ES-I3 (cell line): Measurements from ENCODE around the gene ARMCX5.

Experiments
- H3K36me3 ChIP-seq: 2 replicates; pipeline ENCODE4 v1.6.1; 2013; ENCODE audit warnings: mild to moderate bottlenecking, low read length, control low read depth, moderate library complexity; ENCODE audit not compliant: insufficient read depth
- H3K4me1 ChIP-seq: 2 replicates; pipeline ENCODE4 v1.6.1; 2013; ENCODE audit warnings: mild to moderate bottlenecking, control low read depth, low read length; ENCODE audit not compliant: insufficient read depth
- H3K9ac ChIP-seq: 2 replicates; pipeline ENCODE4 v1.6.1; 2013; ENCODE audit warnings: low read depth, mild to moderate bottlenecking, low read length, moderate library complexity
- H3K9me3 ChIP-seq: 2 replicates; pipeline ENCODE4 v1.6.1; 2013; ENCODE audit warnings: mild to moderate bottlenecking, low read length, moderate library complexity; ENCODE audit not compliant: control insufficient read depth, insufficient read depth

The ARMCX5 gene

GRCh38 chrX:102599084-102599950 is at the start of gene ARMCX5:
Gene ARMCX5, plus strand, starts transcription at chrX:102599515. Its CDS starts 2,627 bp downstream, at chrX:102602142.
- no peaks in the 10 kb centered on the region for H3K4me1 ChIP-seq

GRCh38 chrX:102558607-102559006 is 40.7 kb upstream of the ARMCX5 start:
- H3K9ac ChIP-seq, result no peak overlapping the region
- H3K36me3 ChIP-seq, result no peaks in the 10 kb centered on the region
- no peaks in the 10 kb centered on the region for H3K4me1 ChIP-seq
- H3K9me3 ChIP-seq, result no peaks in the 10 kb centered on the region

More at GRCh38 chrX:102599084-102599950, at the start of gene ARMCX5:
- peak within 1 kb of the TSS; percentile 79 for H3K9ac ChIP-seq
- no peaks in the 10 kb centered on the region for H3K9me3 ChIP-seq
- no peaks in the 10 kb centered on the region for H3K36me3 ChIP-seq

GRCh38 chrX:102560423-102561068 is 38.8 kb upstream of the ARMCX5 start:
- no peak overlapping the region for H3K9ac ChIP-seq
- no peaks in the 10 kb centered on the region for H3K36me3 ChIP-seq
- H3K4me1 ChIP-seq, result no peaks in the 10 kb centered on the region
- H3K9me3 ChIP-seq, result no peaks in the 10 kb centered on the region

- Histone ChIP-seq H3K36me3 (no peaks in the 10 kb centered on the region), H3K4me1 (no peaks in the 10 kb centered on the region), H3K9me3 (no peaks in the 10 kb centered on the region), H3K9ac (no peak overlapping the region)
Measured at GRCh38 chrX:102580891-102581290, 18.4 kb upstream of the ARMCX5 start.

GRCh38 chrX:102593367-102593766 is 5.9 kb upstream of the ARMCX5 start:
- Histone ChIP-seq H3K9me3 (no peaks in the 10 kb centered on the region), H3K4me1 (no peaks in the 10 kb centered on the region), H3K36me3 (no peaks in the 10 kb centered on the region), H3K9ac (no peak overlapping the region)

GRCh38 chrX:102599951-102600579 is 750 bp downstream of the ARMCX5 start:
- H3K9ac ChIP-seq, result peak overlapping the region; percentile 79
- H3K9me3 ChIP-seq, result no peaks in the 10 kb centered on the region
- H3K36me3 ChIP-seq, result no peaks in the 10 kb centered on the region
- no peaks in the 10 kb centered on the region for H3K4me1 ChIP-seq

GRCh38 chrX:102604327-102604726 is 5.0 kb downstream of the ARMCX5 start:
- Histone ChIP-seq H3K4me1 (no peaks in the 10 kb centered on the region), H3K36me3 (no peaks in the 10 kb centered on the region), H3K9ac (no peak overlapping the region), H3K9me3 (no peaks in the 10 kb centered on the region)

- no peak overlapping the region for H3K9ac ChIP-seq
- H3K9me3 ChIP-seq, result no peaks in the 10 kb centered on the region
- H3K36me3 ChIP-seq, result no peaks in the 10 kb centered on the region
- no peaks in the 10 kb centered on the region for H3K4me1 ChIP-seq
Measured at GRCh38 chrX:102606115-102606514, 6.8 kb downstream of the ARMCX5 start.

GRCh38 chrX:102610905-102611304 is 11.6 kb downstream of the ARMCX5 start:
- no peaks in the 10 kb centered on the region for H3K9me3 ChIP-seq
- H3K36me3 ChIP-seq, result no peaks in the 10 kb centered on the region
- no peaks in the 10 kb centered on the region for H3K4me1 ChIP-seq
- no peak overlapping the region for H3K9ac ChIP-seq

GRCh38 chrX:102624105-102624504 is 24.8 kb downstream of the ARMCX5 start:
- H3K36me3 ChIP-seq, result no peaks in the 10 kb centered on the region; the same call in 1 of the 2 replicates
- no peak overlapping the region for H3K9ac ChIP-seq
- H3K9me3 ChIP-seq, result peaks cover 2% of the 10 kb centered on the region; the same call in 1 of the 2 replicates
- H3K4me1 ChIP-seq, result no peaks in the 10 kb centered on the region

- no peaks in the 10 kb centered on the region for H3K9me3 ChIP-seq
- no peaks in the 10 kb centered on the region for H3K4me1 ChIP-seq
- no peak overlapping the region for H3K9ac ChIP-seq
- H3K36me3 ChIP-seq, result no peaks in the 10 kb centered on the region; the same call in 1 of the 2 replicates
Measured at GRCh38 chrX:102627640-102628039, 28.3 kb downstream of the ARMCX5 start.

GRCh38 chrX:102637561-102637960 is 38.2 kb downstream of the ARMCX5 start:
- Histone ChIP-seq H3K36me3 (no peaks in the 10 kb centered on the region), H3K9me3 (no peaks in the 10 kb centered on the region), H3K4me1 (no peaks in the 10 kb centered on the region), H3K9ac (no peak overlapping the region)

- Histone ChIP-seq H3K9ac (peak overlapping the region; percentile 60), H3K4me1 (0 out of 2 replicates have a peak, but pooled peaks cover 3% of the 10 kb centered on the region), H3K36me3 (no peaks in the 10 kb centered on the region), H3K9me3 (no peaks in the 10 kb centered on the region)
Measured at GRCh38 chrX:102650903-102651241, 51.6 kb downstream of the ARMCX5 start.

GRCh38 chrX:102651242-102652011 is 52.1 kb downstream of the ARMCX5 start, which contains the start of gene GPRASP1:
Gene GPRASP1, plus strand, starts transcription at chrX:102651483. Its CDS starts 2,431 bp downstream, at chrX:102653914.
- H3K36me3 ChIP-seq, result no peaks in the 10 kb centered on the region
- peak within 1 kb of the TSS; percentile 60 for H3K9ac ChIP-seq
- no peaks in the 10 kb centered on the region for H3K9me3 ChIP-seq
- H3K4me1 ChIP-seq, result 0 out of 2 replicates have a peak, but pooled peaks cover 3% of the 10 kb centered on the region
